ENCODE data around the gene NOL8. TPM values are rescaled to one million over a fixed set of nuclear protein-coding genes. Genes with fewer than 3 reads are reported as not detected.

Gene NOL8
- total and polyA plus RNA-seq, 12 donors = 9.1 to 27.4 (median 15.0) TPM

DNA sequence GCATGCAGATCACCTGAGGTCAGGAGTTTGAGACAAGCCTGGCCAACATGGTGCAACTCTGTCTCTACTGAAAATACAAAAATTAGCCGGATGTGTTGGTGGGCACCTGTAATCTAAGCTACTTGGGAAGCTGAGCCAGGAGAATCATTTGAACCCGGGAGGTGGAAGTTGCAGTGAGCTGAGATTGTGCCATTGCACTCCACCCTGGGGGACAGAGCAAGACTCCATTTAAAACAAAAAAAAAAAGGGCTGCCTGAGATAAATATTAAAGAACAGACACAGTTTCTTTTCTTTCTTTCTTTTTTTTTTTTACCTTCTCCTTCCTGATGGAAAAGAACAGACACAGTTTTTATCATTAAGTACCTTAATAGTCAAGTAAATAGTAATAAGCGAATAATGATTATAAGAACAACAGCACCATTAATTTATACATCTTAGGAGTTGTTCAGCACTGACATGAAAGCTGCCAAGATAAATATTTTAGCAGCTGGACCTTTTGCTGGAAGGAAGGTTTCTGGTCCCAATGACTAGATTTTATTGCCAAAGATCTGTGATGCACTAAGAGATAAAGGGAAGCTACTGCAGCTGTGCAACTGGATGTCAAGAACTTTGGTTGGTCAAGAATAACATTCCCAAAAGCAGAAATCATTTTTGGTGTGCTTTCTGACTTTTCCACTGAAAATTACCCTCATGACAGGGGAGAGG lies 7.6 kb upstream of the NOL8 start:
- no peaks in the 10 kb centered on the region for H3K27me3 ChIP-seq
- TF ChIP-seq CTCF (IDR thresholded peaks at IDR 0.05) = no peak
- no peak overlapping the region for H3K4me3 ChIP-seq
- no peaks in the 10 kb centered on the region for H3K9me3 ChIP-seq
- peaks cover 0 to 15% (median 0%) of the 10 kb centered on the region in 9 donors for H3K4me1 ChIP-seq
- intact Hi-C loops (cut with DNase I) = loop anchor here in 2 of 10 donors (10.0 kb wide), 2 partner anchors 92 to 112 kb away; partner anchors contain the start of gene OMD (in 1 of the 2)
- peak overlapping the region in 8 of 10 donors; percentile 33 to 69 (median 63) for H3K27ac ChIP-seq
- DNase-seq (peak in 1 of 2 donors; percentile 16), ATAC-seq (peak in 7 of 8 donors; percentile 57 to 83 (median 79))
- 68 to 70% methylated on average over 3 of the region's 3 CpGs for WGBS, 2 donors
- H3K36me3 ChIP-seq = peaks cover 0 to 20% (median 0%) of the 10 kb centered on the region in 9 donors

DNA sequence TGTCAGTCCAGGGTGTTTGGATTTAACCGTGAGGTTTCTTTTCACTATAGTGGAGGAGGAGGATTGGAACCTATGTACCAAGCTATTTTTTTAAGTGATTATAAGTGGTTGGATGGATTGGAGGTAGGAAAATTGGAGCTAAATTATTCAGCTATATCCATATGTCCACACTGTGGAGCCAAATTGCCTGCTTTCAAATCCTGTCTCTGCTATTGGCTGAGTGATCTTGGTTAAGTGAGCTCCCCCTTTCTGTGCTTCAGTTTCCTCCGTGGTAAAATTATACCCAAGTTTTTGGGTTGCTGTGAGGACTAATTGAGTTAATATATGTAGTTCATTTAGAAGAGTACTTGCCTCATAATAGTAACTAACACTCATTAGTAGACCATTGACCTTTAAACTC lies 3.1 kb upstream of the NOL8 start:
- TF ChIP-seq CTCF (IDR thresholded peaks at IDR 0.05) = peak in 2 of 9 donors; percentile 12 to 20
- DNase-seq = no peak
- Histone ChIP-seq H3K4me1 (peaks cover 5 to 31% (median 19%) of the 10 kb centered on the region in 9 donors), H3K9me3 (no peaks in the 10 kb centered on the region), H3K27me3 (no peaks in the 10 kb centered on the region), H3K4me3 (no peak overlapping the region), H3K27ac (no peak overlapping the region), H3K36me3 (peaks cover 0 to 3% (median 0%) of the 10 kb centered on the region in 9 donors)
- no peak for ATAC-seq
- intact Hi-C loops (cut with DNase I) = loop anchor here in 4 of 10 donors (5.0 to 10.0 kb wide), 3 partner anchors 304 to 309 kb away; no protein-coding TSS in a partner anchor
- 44% methylated on average over 2 of the region's 2 CpGs for WGBS, 2 donors

DNA sequence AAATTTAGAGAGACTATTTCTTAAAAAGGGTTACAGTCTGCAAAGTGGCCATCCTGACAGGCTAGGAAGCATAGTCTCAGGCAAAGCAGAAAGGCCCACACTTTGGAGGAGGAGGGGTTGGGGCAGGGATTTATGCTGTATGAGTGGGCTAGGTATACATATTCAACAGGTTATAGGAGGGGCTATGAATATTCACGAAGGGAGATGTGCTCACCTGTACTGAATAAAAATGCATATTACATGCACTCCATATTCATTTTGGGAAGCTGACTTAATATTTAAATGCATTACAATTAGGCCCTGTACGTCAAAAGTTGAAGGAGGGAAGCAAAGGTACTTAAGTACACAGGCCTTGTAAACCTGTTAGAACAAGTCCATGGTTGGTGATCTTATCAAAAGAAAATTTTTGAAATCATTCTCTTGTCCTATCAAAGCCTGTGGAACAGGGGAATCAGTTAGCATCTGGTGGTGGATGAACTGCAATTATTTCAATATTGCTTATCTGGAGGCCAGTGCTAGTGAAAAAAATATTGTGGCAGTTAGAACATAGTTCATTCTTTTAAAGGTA lies 2.2 kb upstream of the NOL8 start:
- DNase-seq (no peak), ATAC-seq (no peak)
- Histone ChIP-seq H3K9me3 (no peaks in the 10 kb centered on the region), H3K27ac (no peak overlapping the region), H3K4me1 (peaks cover 5 to 29% (median 19%) of the 10 kb centered on the region in 9 donors), H3K27me3 (no peaks in the 10 kb centered on the region), H3K4me3 (peak overlapping the region in 1 of 10 donors; percentile 90), H3K36me3 (peaks cover 0 to 12% (median 0%) of the 10 kb centered on the region in 9 donors)
- intact Hi-C loops (cut with DNase I) = loop anchor here in 4 of 10 donors (5.0 to 10.0 kb wide), 3 partner anchors 305 to 310 kb away; no protein-coding TSS in a partner anchor
- whole genome bisulfite sequencing, 2 donors = 74 to 79% methylated on average over 2 of the region's 2 CpGs
- TF ChIP-seq CTCF (IDR thresholded peaks at IDR 0.05) = no peak

DNA sequence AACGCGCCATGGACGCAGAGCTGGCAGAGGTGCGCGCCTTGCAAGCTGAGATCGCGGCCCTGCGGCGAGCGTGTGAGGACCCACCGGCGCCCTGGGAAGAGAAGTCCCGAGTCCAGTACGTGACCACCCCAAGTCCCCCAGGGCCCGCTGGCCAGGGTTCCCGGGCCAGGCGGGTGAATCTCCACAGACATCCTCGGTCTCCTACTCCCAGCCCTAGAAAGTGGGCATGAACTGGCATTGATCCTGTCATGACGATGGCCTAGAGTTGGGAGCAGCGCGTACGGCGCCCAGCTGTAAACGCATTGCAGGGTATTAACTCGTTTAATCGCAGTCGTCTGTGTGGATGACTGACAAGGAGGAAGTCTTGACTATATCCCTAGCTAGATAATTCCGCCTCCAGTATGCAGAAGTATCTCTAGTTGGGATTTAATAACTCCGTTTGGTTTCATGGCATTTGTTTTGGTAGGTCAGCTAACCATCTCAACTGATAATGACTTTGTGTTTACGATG lies 896 bp upstream of the NOL8 start:
- Histone ChIP-seq H3K36me3 (peaks cover 0 to 25% (median 10%) of the 10 kb centered on the region in 9 donors), H3K27ac (peak overlapping the region; percentile 88 to 99 (median 96)), H3K4me3 (peak overlapping the region; percentile 66 to 90 (median 80)), H3K27me3 (no peaks in the 10 kb centered on the region), H3K4me1 (peaks cover 5 to 27% (median 19%) of the 10 kb centered on the region in 9 donors), H3K9me3 (no peaks in the 10 kb centered on the region)
- DNase-seq = peak in 1 of 2 donors; percentile 7
- TF ChIP-seq CTCF (IDR thresholded peaks at IDR 0.05) = no peak
- 1% methylated on average over 30 of the region's 30 CpGs for WGBS, 2 donors
- intact Hi-C loops (cut with DNase I) = loop anchor here in 5 of 10 donors (2.0 to 10.0 kb wide), 4 partner anchors 306 to 311 kb away; no protein-coding TSS in a partner anchor
- ATAC-seq = peak in 1 of 8 donors; percentile 5
